ENCODE results near the gene GARIN3. TPM values are rescaled to one million over a fixed set of nuclear protein-coding genes. Genes with fewer than 3 reads are reported as not detected.
"Not testable (repeated sequence)": the region's sequence is repeated elsewhere in the genome, so short reads cannot be mapped to it uniquely, and the experiment has no call there.

GARIN3 gene
- total RNA-seq (2014; rRNA removed; shearing (Covaris generic); ENCODE audit: low replicate concordance), result not detected in 2 replicates

DNA sequence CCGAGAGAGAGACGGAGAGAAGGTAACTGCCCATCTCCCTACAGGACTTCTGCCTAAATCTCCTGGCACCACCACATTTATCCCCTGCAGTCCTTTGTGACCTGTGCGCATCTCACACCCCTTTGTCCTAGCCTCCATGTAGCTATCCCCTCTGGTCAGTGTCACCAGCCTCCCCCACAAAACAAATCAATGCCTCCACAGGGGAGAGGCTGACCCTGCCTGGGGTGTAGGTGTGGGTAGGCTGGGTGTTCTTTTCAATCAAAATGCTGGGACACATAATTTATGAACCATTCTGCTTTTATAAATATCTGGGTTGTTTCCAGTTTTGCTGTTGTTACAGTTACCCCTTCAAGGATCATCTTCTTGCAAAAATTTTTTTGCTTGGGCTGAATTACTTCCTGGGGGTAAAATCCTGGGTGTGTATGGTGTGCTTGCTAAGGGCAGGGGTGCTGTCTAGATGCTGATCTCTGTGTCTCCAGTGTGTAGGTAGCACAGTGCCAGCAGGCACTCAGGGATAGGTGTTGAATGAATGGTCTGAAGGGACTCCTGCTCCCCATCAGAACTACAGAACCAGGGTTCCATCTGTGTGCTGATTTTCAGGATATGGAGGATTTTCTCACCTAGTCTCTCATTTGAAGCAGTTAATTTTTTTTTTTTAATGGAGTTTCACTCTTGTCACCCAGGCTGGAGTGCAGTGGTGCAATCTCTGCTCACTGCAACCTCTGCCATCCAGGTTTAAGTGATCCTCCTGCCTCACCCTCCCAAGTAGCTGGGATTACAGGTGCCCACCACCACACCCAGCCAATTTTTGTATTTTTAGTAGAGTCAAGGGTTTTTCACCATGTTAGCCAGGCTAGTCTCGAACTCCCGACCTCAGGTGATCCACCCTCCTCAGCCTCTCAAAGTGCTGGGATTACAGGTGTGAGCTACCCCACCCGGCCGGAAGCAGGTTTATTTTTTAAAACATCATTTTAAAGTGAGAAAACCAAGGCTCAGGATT is at the start of gene GARIN3:
Gene GARIN3 (minus strand): TSS at position 51 of the 1,000 bp plus-strand sequence. CDS start 96 bp downstream, outside the sequence.
- peaks cover 7% of the 10 kb centered on the region; the same call in 1 of the 2 replicates for H3K27me3 ChIP-seq
- H3K36me3 ChIP-seq, result no peaks in the 10 kb centered on the region
- no peak for DNase-seq
- no peaks in the 10 kb centered on the region for H3K9me3 ChIP-seq
- H3K4me3 ChIP-seq, result no peak within 1 kb of the TSS

DNA sequence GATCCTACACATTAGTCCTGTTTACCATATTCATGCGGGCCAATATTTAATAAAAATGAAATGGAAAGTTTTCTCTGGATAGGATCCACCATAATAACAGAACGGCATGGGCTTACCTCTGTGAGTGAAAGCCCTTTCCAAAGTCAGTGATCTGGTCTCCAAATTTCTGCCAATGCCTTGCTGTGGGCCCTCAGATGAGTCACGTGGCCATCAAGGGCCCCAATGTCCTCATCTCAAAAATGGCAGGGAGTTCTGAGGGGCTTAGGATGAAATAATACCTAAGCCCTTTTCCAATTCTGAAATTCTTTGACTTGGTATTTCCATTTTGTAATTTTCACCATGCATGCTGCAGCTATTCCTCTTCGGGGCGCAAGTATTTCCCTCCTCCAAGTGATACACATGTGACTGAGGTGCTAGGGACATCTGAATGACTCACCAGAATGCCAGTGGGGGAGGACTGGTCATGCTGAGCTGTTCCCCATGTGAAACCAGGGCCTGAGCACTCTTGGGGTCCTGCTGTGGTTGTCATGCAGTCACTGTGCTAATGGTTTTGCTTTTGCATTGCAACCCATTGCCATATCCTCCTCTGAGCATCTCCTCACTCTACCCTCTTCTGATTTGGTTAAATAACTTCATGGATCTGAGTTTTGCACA is 49.6 kb upstream of the GARIN3 start:
- no peaks in the 10 kb centered on the region; the same call in 1 of the 2 replicates for H3K27me3 ChIP-seq
- no peaks in the 10 kb centered on the region for H3K36me3 ChIP-seq
- H3K4me3 ChIP-seq, result no peak overlapping the region
- no peak for DNase-seq
- no peaks in the 10 kb centered on the region for H3K9me3 ChIP-seq

DNA sequence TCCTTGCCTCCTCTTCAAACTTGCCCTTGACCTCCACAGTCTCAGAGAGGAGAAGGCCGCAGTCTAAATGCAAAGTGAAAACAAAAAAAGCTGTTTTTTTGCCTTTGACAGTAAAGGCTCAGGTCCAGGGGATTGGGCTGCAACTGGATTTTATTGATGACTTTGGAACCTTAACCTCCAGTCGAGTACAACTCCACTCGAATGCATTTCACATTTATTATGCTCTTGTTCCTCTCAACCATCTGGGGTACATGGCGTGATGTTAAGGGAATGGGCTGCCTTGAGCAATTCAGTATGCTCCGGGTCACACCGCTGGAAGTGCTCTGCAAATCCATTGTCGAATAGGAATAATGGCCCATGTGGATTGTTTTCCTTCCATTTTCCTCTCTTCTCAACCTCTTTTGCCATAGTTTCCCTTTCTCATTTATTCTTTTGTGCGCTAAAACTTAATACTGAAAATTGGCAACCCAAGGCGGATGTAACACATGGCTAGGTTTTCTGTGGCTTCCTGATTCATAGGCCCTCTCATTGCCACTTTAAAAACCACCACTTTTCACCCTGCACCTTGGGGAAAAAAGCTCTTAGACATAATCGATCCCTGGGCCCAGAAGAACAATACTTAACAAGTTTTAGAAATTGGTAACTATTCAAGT is 48.9 kb upstream of the GARIN3 start:
- Histone ChIP-seq H3K9me3 (no peaks in the 10 kb centered on the region), H3K4me3 (no peak overlapping the region), H3K27me3 (no peaks in the 10 kb centered on the region; the same call in 1 of the 2 replicates), H3K36me3 (no peaks in the 10 kb centered on the region)
- no peak for DNase-seq

DNA sequence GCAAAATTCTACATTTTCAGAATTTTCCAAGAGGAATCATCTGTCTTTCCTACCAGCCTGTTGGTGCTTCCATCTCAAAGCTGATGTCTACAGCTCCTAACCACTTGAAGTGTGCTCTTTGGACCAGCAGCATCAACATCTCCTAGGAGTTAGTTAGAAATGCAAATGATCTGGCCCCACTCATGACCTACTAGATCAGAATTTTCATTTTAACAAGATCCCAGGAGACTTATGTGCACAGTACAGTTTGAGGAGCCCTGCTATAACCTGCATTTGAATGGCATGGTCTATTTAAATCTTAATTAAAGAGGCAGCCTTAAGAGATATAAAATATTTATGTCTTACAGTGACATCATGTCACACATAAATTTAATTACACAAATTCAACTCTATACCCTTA is 48.4 kb upstream of the GARIN3 start:
- DNase-seq, result no peak
- H3K27me3 ChIP-seq, result peaks cover 2% of the 10 kb centered on the region; the same call in 1 of the 2 replicates
- H3K9me3 ChIP-seq, result no peaks in the 10 kb centered on the region; the same call in 1 of the 2 replicates
- H3K36me3 ChIP-seq, result no peaks in the 10 kb centered on the region
- no peak overlapping the region for H3K4me3 ChIP-seq

DNA sequence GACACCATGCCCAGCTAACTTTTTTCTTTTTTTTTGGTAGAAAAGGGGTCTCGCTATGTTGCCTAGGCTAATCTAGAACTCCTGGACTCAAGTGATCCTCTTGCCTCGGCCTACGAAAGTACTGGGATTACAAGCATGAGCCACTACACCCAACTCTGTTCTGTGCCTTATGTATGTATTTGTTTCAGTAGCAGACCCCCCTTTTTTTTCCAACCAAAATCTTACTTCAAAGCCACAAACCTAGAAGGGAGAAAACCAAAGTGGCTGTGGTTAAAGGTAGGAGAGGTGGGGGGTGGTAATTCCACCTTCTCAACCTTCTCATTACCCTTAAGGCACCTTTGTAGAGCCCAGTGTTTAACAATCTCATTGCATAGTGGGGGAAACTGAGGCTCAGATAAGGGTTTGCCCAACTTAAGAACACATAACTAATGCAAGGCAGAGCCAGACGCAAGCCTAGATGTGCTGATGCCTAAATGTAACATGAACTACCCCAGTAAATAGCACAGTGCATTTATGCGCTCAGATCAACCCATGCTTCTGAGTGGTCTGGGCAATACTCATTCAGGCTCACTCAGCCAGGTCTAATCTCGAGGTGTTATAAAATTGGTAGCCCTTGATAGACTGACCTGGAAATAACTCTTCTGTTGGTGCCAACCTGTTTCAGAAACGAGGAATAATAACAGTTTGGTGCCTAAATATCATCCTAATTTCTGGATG is 47.6 kb upstream of the GARIN3 start:
- no peak for DNase-seq
- no peak overlapping the region for H3K4me3 ChIP-seq
- H3K36me3 ChIP-seq, result no peaks in the 10 kb centered on the region
- peaks cover 5% of the 10 kb centered on the region; the same call in 1 of the 2 replicates for H3K27me3 ChIP-seq
- no peaks in the 10 kb centered on the region; the same call in 1 of the 2 replicates for H3K9me3 ChIP-seq

DNA sequence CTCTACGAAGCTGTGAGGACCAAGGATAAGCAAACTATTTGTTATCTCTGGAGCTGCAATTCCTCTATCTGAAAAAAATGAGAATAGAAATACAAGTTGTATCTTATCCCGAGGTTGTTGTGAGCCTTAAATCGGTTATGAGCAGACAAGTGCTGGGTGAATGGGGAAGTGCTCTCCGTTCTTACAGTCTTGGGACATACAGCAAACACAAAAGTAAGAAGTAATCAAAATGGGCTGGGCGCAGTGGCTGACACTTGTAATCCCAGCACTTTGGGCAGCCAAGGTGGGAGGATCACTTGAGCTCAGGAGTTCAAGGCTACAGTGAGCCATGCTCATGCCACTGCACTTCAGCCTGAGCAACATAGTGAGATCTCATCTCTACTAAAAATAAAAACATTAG is 46.2 kb upstream of the GARIN3 start:
- Histone ChIP-seq H3K27me3 (peaks cover 5% of the 10 kb centered on the region; the same call in 1 of the 2 replicates), H3K36me3 (no peaks in the 10 kb centered on the region), H3K9me3 (no peaks in the 10 kb centered on the region; the same call in 1 of the 2 replicates), H3K4me3 (no peak overlapping the region)
- no peak for DNase-seq

DNA sequence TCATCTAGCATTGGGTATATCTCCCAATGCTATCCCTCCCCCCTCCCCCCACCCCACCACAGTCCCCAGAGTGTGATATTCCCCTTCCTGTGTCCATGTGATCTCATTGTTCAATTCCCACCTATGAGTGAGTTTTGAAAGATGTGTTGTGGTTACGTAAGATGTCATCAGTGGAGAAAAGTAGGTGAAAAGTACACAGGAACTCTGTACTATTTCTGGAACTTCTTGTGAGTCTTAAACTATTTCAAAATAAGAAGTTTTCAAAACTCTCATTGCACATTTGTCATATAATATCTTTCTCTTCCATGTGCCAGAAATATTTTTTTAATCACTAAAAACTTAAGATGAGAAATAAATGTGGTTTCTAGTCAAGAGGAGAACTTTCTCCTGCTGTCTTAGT is 44.6 kb upstream of the GARIN3 start:
- H3K4me3 ChIP-seq, DNase-seq, H3K27me3 ChIP-seq, H3K9me3 ChIP-seq, H3K36me3 ChIP-seq: not testable (repeated sequence)

DNA sequence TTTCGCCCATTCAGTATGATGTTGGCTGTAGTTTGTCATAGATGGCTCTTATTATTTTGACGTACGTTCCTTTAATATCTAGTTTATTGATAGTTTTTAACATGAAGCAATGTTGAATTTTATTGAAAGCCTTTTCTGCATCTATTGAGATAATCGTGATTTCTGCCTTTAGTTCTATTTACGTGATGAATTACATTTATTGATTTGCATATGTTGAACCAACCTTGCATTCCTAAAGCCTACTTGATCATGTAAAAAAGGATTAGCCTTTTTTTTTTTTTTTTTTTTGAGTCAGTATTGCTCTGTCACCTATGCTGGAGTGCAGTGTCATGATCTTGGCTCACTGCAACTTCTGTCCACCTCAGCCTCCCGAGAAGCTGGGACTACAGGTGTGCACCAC is 39.6 kb upstream of the GARIN3 start:
- H3K27me3 ChIP-seq, result peaks cover 7% of the 10 kb centered on the region; the same call in 1 of the 2 replicates
- H3K9me3 ChIP-seq, result no peaks in the 10 kb centered on the region; the same call in 1 of the 2 replicates
- no peaks in the 10 kb centered on the region for H3K36me3 ChIP-seq
- H3K4me3 ChIP-seq, result no peak overlapping the region
- no peak for DNase-seq

DNA sequence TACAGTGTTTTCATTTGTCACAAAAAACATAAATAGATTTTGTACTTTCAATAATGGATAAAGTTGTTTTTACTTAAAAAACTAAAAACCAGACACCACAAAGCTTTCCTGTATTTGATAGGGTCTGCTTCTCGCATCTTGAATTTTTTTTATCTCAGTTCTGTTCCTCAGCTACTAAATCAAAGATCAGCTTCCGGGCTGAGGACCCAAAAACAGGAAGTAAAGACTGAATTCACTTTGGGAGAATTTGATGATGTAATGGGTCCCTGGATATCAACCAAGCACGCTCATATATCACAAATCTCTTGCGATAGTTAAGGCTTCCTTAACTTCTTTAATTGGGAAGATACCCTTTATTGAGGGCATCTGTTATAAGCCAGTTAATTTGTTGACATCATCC is 38.7 kb upstream of the GARIN3 start:
- Histone ChIP-seq H3K36me3 (no peaks in the 10 kb centered on the region), H3K27me3 (peaks cover 12% of the 10 kb centered on the region; the same call in 1 of the 2 replicates), H3K9me3 (no peaks in the 10 kb centered on the region; the same call in 1 of the 2 replicates), H3K4me3 (no peak overlapping the region)
- no peak for DNase-seq

DNA sequence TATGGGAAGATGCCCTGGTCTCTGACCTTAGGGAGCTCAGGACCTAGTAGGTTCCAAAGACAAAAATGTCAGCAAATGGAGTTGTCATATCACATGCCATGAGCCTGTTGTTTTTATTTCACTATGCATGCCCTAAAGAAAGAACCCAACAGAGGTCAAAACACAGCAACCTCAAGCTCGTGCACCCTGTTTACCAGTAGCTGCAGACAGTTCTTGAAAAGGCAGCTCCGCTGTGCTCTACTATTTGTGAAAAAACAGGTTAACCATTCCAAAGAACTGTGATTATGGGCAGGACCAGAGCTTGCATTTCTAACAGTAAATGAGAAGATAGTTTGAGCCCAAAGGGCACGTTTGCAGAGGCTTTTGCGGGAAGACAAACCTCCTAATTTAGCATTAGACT is 37.4 kb upstream of the GARIN3 start:
- no peak for DNase-seq
- no peaks in the 10 kb centered on the region for H3K9me3 ChIP-seq
- no peaks in the 10 kb centered on the region for H3K36me3 ChIP-seq
- peaks cover 7% of the 10 kb centered on the region; the same call in 1 of the 2 replicates for H3K27me3 ChIP-seq
- no peak overlapping the region for H3K4me3 ChIP-seq

DNA sequence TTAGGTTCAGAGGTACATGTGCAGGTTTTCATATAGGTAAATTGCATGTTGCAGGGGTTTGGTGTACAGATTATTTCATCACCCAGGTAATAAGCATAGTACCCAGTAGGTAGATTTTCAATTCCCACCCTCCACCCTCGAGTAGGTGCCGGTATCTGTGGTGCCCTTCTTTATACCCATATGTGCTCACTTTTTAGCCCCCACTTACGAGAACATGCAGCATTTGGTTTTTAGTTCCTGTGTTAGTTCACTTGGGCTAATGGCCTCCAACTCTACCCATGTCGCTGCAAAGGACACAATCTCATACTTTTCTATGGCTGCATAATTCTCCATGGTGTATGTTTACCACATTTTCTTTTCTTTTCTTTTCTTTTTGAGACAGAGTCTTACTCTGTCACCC is 35.8 kb upstream of the GARIN3 start:
- no peaks in the 10 kb centered on the region for H3K36me3 ChIP-seq
- H3K27me3 ChIP-seq, result peaks cover 9% of the 10 kb centered on the region; the same call in 1 of the 2 replicates
- no peak overlapping the region for H3K4me3 ChIP-seq
- H3K9me3 ChIP-seq, result no peaks in the 10 kb centered on the region
- DNase-seq, result no peak

DNA sequence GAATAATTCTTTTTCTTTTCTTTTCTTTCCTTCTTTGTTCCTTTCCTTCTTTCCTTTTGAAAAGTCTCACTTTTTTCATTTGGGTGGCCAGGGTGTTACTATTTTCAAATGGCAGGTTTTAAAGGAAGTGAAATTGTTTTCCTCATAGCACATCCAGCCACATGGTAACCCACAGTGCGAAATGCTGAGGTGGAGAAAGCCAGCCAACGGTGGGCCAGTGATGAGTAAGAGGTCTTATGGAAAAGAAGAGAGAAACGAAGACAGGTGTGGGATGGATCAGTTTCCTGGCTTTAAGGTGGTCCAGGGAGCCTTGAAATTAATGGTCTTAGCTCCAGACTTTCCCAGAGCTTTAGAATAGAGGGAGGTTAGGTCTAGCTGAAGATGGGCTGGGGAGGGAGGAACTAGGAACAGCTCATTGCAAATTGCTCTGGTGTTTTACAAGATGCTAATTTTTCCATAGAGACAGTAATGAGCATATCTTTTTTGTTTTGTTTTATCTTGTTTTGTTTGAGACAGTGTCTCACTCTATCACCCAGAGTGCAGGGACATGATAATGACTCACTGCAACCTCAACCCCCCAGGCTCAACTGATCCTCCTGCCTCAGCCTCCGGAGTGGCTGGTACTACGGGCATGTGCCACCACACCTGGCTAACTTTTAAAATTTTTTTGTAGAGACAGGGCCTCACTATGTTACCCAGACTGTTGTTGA is 32.4 kb upstream of the GARIN3 start:
- Histone ChIP-seq H3K9me3 (no peaks in the 10 kb centered on the region), H3K36me3 (no peaks in the 10 kb centered on the region), H3K4me3 (no peak overlapping the region), H3K27me3 (peaks cover 14% of the 10 kb centered on the region)
- DNase-seq, result no peak

DNA sequence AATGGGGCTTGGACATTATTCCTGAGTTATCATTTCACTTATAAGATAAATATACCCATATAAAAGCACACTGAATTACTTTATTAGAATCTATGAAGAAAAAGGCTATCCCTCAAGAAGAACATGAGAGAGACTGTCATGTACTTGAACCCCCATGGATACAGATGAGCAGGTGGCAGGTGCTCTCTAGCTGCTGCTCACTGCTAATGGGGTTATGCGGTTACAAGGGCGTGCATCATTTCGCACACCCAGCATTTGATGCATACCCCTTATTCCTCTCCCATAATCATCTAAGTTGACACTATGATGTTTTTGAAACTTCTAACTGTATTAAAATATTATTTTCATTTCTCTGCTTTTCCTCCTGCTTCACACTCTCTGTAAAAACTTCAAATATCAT is 31.0 kb upstream of the GARIN3 start:
- H3K9me3 ChIP-seq, result no peaks in the 10 kb centered on the region
- peaks cover 13% of the 10 kb centered on the region for H3K27me3 ChIP-seq
- H3K4me3 ChIP-seq, result no peak overlapping the region
- H3K36me3 ChIP-seq, result no peaks in the 10 kb centered on the region
- DNase-seq, result no peak

DNA sequence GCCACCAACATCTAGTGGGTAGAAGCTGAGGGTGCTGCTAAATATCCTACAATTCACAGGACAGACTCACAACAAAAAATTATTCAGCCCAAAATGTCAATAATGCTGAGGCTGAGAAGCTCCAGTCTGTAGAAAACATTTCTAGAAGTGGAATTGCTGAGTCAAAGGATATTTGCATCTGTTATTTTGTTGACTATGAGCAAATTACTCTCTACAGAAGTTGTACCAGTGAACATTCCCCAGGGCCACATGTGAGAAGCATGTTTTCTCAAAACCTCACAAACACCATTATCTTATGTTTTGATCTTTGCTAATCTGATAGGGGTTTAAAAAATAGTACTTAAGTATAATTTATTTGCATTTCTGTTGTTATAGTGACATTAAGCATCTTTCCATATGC is 30.0 kb upstream of the GARIN3 start:
- Histone ChIP-seq H3K36me3 (no peaks in the 10 kb centered on the region), H3K4me3 (no peak overlapping the region), H3K9me3 (no peaks in the 10 kb centered on the region), H3K27me3 (peaks cover 21% of the 10 kb centered on the region)
- no peak for DNase-seq

DNA sequence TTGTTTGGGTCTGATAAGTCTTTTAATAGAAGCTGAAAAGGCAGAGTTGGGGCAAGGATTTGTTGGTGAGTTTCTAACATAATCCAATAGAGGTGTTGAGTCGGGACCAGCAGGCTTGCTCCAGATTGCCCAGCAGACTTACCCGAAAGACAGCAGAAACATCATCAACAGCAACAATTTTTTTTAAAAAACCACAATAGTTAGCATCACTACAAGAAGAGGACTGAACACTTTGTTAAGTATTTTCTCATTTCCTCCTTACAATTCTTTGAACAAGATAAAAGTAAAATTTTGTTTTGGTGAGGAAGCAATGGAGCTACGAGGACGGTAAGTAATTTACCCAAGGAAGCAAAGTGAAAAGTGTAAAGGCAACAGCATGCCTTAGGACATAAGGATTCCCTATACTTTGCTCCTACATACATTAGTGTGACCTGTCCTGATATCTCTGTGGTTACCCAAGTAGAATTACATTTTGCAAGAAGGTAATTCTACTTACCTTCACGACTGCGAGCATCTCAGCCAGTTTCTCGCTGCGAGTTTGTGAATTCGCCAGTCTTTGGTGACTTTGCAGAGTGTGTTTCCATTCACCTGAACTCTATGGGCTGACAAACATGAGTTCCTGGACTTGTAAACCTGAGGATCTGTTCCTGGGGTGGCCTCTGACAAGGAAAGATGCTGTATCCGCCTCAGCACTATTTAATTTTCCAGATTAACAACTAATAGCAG is 27.8 kb upstream of the GARIN3 start:
- H3K9me3 ChIP-seq, result no peaks in the 10 kb centered on the region
- H3K36me3 ChIP-seq, result no peaks in the 10 kb centered on the region
- peaks cover 20% of the 10 kb centered on the region for H3K27me3 ChIP-seq
- no peak for DNase-seq
- no peak overlapping the region for H3K4me3 ChIP-seq
